HG03442 (cell line): Measurements from ENCODE around the gene MOB1A.

ENCODE experiments used
- ATAC-seq: cut with Tn5 transposase; IDR thresholded peaks from one replicate; pipeline ENCODE4 v1.9.1; 2021; ENCODE audit warnings: mild to moderate bottlenecking, moderate library complexity; ENCODE audit not compliant: unreplicated experiment

MOB1A gene

DNA sequence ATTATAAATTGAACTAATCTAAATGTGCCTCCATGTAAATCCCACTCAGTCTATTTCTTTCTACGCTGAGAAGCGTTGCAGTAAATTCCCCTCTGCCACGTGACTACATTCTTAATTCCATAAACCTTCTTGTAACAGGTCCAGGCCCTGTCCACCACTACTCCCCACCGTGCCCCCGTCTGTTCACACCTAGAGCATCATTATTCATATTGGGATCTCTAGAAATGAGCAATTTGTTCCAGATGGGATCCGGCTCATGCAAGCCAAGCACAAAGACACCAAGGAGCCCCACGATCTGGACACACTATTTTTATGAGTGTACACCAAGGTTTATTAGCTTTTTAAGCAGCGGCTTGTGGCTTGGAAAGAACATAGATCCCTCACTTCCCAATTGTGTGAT, 69.1 kb downstream of the MOB1A start:
- ATAC-seq = no peak

DNA sequence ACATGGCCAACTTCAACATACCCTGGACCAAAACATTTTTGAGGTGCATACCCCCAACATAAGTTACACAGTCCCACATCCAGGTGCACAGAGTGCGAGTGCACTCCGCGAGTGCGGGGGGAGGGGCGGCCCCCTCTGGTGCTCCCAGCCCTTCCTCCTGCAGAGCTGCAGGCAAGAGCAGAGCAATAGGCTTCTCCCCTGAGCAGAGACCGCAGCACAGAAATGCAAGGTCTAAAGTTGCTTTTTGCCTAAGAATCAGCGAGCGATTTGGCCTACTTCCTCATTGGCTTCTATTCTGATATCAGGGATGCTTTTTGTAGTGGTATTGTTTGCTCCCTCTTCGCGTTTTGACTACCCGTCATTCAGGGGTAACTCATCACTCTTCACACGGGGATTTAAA, 71.6 kb downstream of the MOB1A start:
- ATAC-seq = no peak

DNA sequence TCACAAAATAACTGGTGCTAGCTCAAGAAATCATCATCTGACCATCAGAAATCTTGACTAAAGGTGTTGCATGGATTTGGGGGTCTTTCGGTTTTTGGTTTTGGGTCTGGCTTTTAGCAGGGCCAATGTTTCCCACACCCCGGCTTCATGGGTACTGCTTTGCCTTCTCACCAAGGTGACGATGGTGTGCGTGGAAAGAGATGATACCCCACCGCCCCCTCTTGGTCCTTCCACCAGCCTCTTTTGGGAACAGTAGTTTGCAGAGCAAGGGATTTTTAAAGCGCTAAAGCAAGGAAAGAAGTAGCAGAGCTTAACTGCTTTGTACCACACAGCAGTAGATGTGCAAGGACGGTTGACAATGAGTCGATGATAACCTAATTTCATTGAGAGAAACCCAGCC, 73.3 kb downstream of the MOB1A start:
- ATAC-seq = no peak

DNA sequence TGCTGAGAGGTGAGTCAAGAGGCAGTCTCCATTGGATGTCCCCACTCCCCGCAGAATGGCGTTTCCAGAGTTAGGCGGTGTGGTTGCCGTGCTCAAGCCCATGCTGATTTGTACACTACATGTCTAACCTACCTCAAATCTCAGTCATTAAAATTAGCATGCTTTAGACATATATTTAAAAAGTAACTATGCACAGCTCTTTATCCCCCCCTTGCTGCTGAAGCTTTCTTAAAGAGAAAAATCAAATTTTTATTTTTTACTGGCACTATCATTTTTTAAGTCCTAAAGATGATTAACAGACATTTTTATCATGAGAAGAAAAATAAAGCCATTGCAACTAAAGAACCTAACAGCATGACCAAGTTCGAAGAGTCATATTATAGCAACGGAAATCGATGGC, 73.8 kb downstream of the MOB1A start:
- no peak for ATAC-seq

DNA sequence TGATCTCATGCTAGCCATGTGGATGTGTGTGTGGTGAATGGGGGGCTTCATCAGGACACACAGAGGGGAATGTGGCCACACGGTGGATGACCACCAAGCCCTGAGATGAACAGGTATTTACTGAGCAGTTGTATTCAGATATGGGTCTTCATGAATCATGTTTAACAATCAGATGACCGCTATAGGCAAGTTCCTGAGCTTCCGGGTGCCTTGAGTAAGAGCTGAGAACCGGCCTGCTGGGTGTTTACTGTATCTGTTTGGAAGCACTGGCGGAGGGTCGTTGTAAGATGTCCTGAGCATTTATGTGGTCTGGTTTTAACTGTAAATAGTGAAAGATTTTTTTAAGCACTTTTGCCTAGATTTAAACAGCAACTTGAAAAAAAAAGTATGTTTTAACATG, 74.9 kb downstream of the MOB1A start:
- no peak for ATAC-seq
